Measurements from ENCODE around the gene ZNF98.

The ZNF98 gene

GRCh38 chr19:22422211-22422610, at the start of gene ZNF98:
ZNF98 (minus strand) TSS chr19:22422346; CDS start chr19:22422224, 122 bp downstream.
- FAIRE-seq = no peak
- DNase-seq (ENCODE audit: extremely low spot score, insufficient read length, low read depth) = no peak

- FAIRE-seq = no peak
- no peak for DNase-seq (ENCODE audit: extremely low spot score, insufficient read length, low read depth)
Measured at GRCh38 chr19:22446605-22447004, 24.5 kb upstream of the ZNF98 start.

- DNase-seq (ENCODE audit: extremely low spot score, insufficient read length, low read depth) = no peak
- no peak for FAIRE-seq
Measured at GRCh38 chr19:22438011-22438410, 15.9 kb upstream of the ZNF98 start.

GRCh38 chr19:22427960-22428913, 6.1 kb upstream of the ZNF98 start:
- FAIRE-seq (no peak), DNase-seq (ENCODE audit: extremely low spot score, insufficient read length, low read depth) (no peak)

GRCh38 chr19:22427547-22427946, 5.4 kb upstream of the ZNF98 start:
- FAIRE-seq = no peak
- no peak for DNase-seq (ENCODE audit: extremely low spot score, insufficient read length, low read depth)

- FAIRE-seq = no peak
- no peak for DNase-seq (ENCODE audit: extremely low spot score, insufficient read length, low read depth)
Measured at GRCh38 chr19:22426901-22427300, 4.8 kb upstream of the ZNF98 start.

GRCh38 chr19:22421797-22422196, 349 bp downstream of the ZNF98 start:
- DNase-seq (ENCODE audit: extremely low spot score, insufficient read length, low read depth) (no peak), FAIRE-seq (no peak)

GRCh38 chr19:22354665-22355064, 67.5 kb downstream of the ZNF98 start:
- FAIRE-seq = no peak
- no peak for DNase-seq (ENCODE audit: extremely low spot score, insufficient read length, low read depth)

Measured in GM18507 (cell line).